Measurements from ENCODE around the gene PROM1.

- no peak for TF ChIP-seq FOXA1 (IDR thresholded peaks at IDR 0.05)
- no peak for TF ChIP-seq EGR1 (IDR thresholded peaks at IDR 0.05; ENCODE audit: low read depth in 2 of 2)
- TF ChIP-seq, protein P1, sequence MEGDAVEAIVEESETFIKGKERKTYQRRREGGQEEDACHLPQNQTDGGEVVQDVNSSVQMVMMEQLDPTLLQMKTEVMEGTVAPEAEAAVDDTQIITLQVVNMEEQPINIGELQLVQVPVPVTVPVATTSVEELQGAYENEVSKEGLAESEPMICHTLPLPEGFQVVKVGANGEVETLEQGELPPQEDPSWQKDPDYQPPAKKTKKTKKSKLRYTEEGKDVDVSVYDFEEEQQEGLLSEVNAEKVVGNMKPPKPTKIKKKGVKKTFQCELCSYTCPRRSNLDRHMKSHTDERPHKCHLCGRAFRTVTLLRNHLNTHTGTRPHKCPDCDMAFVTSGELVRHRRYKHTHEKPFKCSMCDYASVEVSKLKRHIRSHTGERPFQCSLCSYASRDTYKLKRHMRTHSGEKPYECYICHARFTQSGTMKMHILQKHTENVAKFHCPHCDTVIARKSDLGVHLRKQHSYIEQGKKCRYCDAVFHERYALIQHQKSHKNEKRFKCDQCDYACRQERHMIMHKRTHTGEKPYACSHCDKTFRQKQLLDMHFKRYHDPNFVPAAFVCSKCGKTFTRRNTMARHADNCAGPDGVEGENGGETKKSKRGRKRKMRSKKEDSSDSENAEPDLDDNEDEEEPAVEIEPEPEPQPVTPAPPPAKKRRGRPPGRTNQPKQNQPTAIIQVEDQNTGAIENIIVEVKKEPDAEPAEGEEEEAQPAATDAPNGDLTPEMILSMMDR (IDR thresholded peaks at IDR 0.05; ENCODE audit: low read depth, low read length, missing input control): no peak
- TF ChIP-seq TAF1 (conservative IDR thresholded peaks at IDR 0.05): no peak
- TF ChIP-seq GABPA (IDR thresholded peaks at IDR 0.05 in 1 of 2, conservative IDR thresholded peaks at IDR 0.05 in 1 of 2): no peak
- TF ChIP-seq YY1 (IDR thresholded peaks at IDR 0.05): no peak
- TF ChIP-seq RAD21 (IDR thresholded peaks at IDR 0.05): no peak
- no peak for TF ChIP-seq JUND (IDR thresholded peaks at IDR 0.05)
- TF ChIP-seq, protein P2, sequence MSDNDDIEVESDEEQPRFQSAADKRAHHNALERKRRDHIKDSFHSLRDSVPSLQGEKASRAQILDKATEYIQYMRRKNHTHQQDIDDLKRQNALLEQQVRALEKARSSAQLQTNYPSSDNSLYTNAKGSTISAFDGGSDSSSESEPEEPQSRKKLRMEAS (IDR thresholded peaks at IDR 0.05): no peak
- no peak for TF ChIP-seq HNF4G (IDR thresholded peaks at IDR 0.05)
- TF ChIP-seq REST (IDR thresholded peaks at IDR 0.05): no peak
- TF ChIP-seq, protein P3, sequence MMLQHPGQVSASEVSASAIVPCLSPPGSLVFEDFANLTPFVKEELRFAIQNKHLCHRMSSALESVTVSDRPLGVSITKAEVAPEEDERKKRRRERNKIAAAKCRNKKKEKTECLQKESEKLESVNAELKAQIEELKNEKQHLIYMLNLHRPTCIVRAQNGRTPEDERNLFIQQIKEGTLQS (IDR thresholded peaks at IDR 0.05): no peak
Observed at GRCh38 chr4:16125571-16126445, 42.0 kb upstream of the PROM1 start.
